Breast epithelium (tissue), 4 donors: ENCODE results near the gene SLC9A5. TPM values are rescaled to one million over a fixed set of nuclear protein-coding genes. Genes with fewer than 3 reads are reported as not detected.

Experiments used
- DNase-seq, 2 donors: peaks; one replicate each; pipeline ENCODE4 v3.0.0-alpha.2; 2019; ENCODE audit warnings: low spot score in 2 of 2
- H3K27ac ChIP-seq, 2 donors: fragments of 200-600 bp; sonication (generic) in 1 of 2; one replicate each; pipeline ENCODE4 v1.5.1; 2016 to 2019; ENCODE audit warnings: mild to moderate bottlenecking in 1 of 2
- H3K27me3 ChIP-seq, 2 donors: fragments of 200-600 bp; sonication (generic) in 1 of 2; one replicate each; pipeline versions ENCODE4 v1.5.1 to v1.6.0; 2017 to 2019; ENCODE audit warnings: control low read depth in 1 of 2, mild to moderate bottlenecking in 1 of 2
- H3K36me3 ChIP-seq: fragments of 200-600 bp; one replicate; pipeline ENCODE4 v1.5.1; 2019
- H3K4me1 ChIP-seq, 2 donors: fragments of 200-600 bp; sonication (generic); one replicate each; pipeline ENCODE4 v1.5.1; 2016 to 2019; ENCODE audit warnings: control low read depth in 1 of 2
- H3K4me3 ChIP-seq, 3 donors: fragments of 200-600 bp; sonication (generic); 1 replicate in 2 of 3; 2 replicates in 1 of 3; pipeline ENCODE4 v1.5.1; 2016 to 2019; ENCODE audit warnings: mild to moderate bottlenecking in 3 of 3, moderate library complexity in 2 of 3
- H3K9me3 ChIP-seq, 2 donors: fragments of 200-600 bp; sonication (generic) in 1 of 2; one replicate each; pipeline ENCODE4 v1.5.1; 2016 to 2019; ENCODE audit warnings: control low read depth in 1 of 2
- CTCF ChIP-seq, 3 donors: fragments of 450-650 bp; IDR thresholded peaks; one replicate each; pipeline ENCODE4 v1.5.1; 2016 to 2017; ENCODE audit warnings: antibody characterized with exemption in 3 of 3, mild to moderate bottlenecking in 3 of 3, moderate library complexity in 3 of 3
- POLR2A ChIP-seq: fragments of 450-650 bp; IDR thresholded peaks from one replicate; pipeline ENCODE4 v1.6.1; 2016; ENCODE audit warnings: antibody characterized with exemption, mild to moderate bottlenecking, moderate library complexity
- POLR2AphosphoS5 ChIP-seq, 3 donors: sonication (generic); formaldehyde crosslinking; IDR thresholded peaks; one replicate each; pipeline ENCODE4 v1.6.1; 2017; ENCODE audit warnings: antibody characterized with exemption in 3 of 3
- intact Hi-C: fragments of 100-400 bp; cut with DNase I; formaldehyde crosslinking; loops from one replicate; pipeline ENCODE4 v1.15.1; 2023; ENCODE audit warnings: low total_unique reads
- total RNA-seq, 3 donors: library from RNA; depleted of rRNA; stranded (reverse); fragments of >200 nt; gene quantifications; one replicate each; pipeline ENCODE4 v1.1.0, GENCODE V29; 2016

Gene SLC9A5
- total RNA-seq, 3 donors from 2014 or later, result 0.96 to 2.3 (median 1.3) TPM

- Histone ChIP-seq H3K4me1 (peaks cover 9 to 17% of the 10 kb centered on the region in 2 donors), H3K36me3 (no peaks in the 10 kb centered on the region), H3K4me3 (no peak overlapping the region), H3K27ac (peak overlapping the region in 1 of 2 donors; percentile 29), H3K9me3 (no peaks in the 10 kb centered on the region), H3K27me3 (no peaks in the 10 kb centered on the region)
- intact Hi-C loops, result no loop called here
- DNase-seq, result no peak
- TF ChIP-seq POLR2A (no peak), POLR2AphosphoS5 (IDR thresholded peaks at IDR 0.05) (no peak)
Measured at GRCh38 chr16:67236563-67237395, 12.0 kb upstream of the SLC9A5 start.

GRCh38 chr16:67237396-67238277 is 11.1 kb upstream of the SLC9A5 start:
- H3K4me1 ChIP-seq, result peaks cover 9 to 26% of the 10 kb centered on the region in 2 donors

GRCh38 chr16:67238278-67238575 is 10.6 kb upstream of the SLC9A5 start:
- Histone ChIP-seq H3K27ac (no peak overlapping the region), H3K9me3 (no peaks in the 10 kb centered on the region), H3K4me3 (no peak overlapping the region), H3K36me3 (no peaks in the 10 kb centered on the region), H3K4me1 (peaks cover 9 to 26% of the 10 kb centered on the region in 2 donors), H3K27me3 (no peaks in the 10 kb centered on the region)
- TF ChIP-seq POLR2AphosphoS5 (IDR thresholded peaks at IDR 0.05), result no peak
- TF ChIP-seq POLR2A, result no peak
- no peak for TF ChIP-seq CTCF (IDR thresholded peaks at IDR 0.05)
- intact Hi-C loops, result no loop called here
- DNase-seq, result no peak

More at GRCh38 chr16:67237396-67238277, 11.1 kb upstream of the SLC9A5 start:
- Histone ChIP-seq H3K27me3 (no peaks in the 10 kb centered on the region), H3K4me3 (no peak overlapping the region), H3K36me3 (no peaks in the 10 kb centered on the region), H3K27ac (no peak overlapping the region), H3K9me3 (no peaks in the 10 kb centered on the region)
- intact Hi-C loops, result no loop called here
- no peak for DNase-seq
- TF ChIP-seq POLR2AphosphoS5 (IDR thresholded peaks at IDR 0.05), result no peak
- TF ChIP-seq POLR2A, result no peak
- TF ChIP-seq CTCF (IDR thresholded peaks at IDR 0.05), result no peak

GRCh38 chr16:67238806-67239470 is 9.8 kb upstream of the SLC9A5 start:
- Histone ChIP-seq H3K9me3 (no peaks in the 10 kb centered on the region), H3K36me3 (no peaks in the 10 kb centered on the region), H3K27ac (no peak overlapping the region), H3K4me1 (peaks cover 9 to 26% of the 10 kb centered on the region in 2 donors), H3K27me3 (no peaks in the 10 kb centered on the region), H3K4me3 (no peak overlapping the region)
- intact Hi-C loops, result no loop called here
- no peak for TF ChIP-seq CTCF (IDR thresholded peaks at IDR 0.05)
- no peak for TF ChIP-seq POLR2AphosphoS5 (IDR thresholded peaks at IDR 0.05)
- no peak for TF ChIP-seq POLR2A
- DNase-seq, result no peak

- intact Hi-C loops, result no loop called here
- peaks cover 16 to 37% of the 10 kb centered on the region in 2 donors for H3K4me1 ChIP-seq
Measured at GRCh38 chr16:67240506-67240905, 8.3 kb upstream of the SLC9A5 start.

More at GRCh38 chr16:67240506-67240905, 8.3 kb upstream of the SLC9A5 start:
- H3K27me3 ChIP-seq, result no peaks in the 10 kb centered on the region
- TF ChIP-seq CTCF (IDR thresholded peaks at IDR 0.05) (no peak), POLR2AphosphoS5 (IDR thresholded peaks at IDR 0.05) (no peak), POLR2A (no peak)
- H3K27ac ChIP-seq, result peak overlapping the region; percentile 76 to 93
- H3K9me3 ChIP-seq, result no peaks in the 10 kb centered on the region
- no peak overlapping the region for H3K4me3 ChIP-seq
- no peak for DNase-seq
- no peaks in the 10 kb centered on the region for H3K36me3 ChIP-seq
